Calu3 (cell line): ENCODE data around the gene IL23A. TPM values are rescaled to one million over a fixed set of nuclear protein-coding genes. Genes with fewer than 3 reads are reported as not detected.

Experiments used
- BruUV-seq: library from RNA; stranded (reverse); fragments of 400-500 nt; replicated peaks from 2 replicates; lab custom pipeline; 2021; lab: Mats Ljungman, UMichigan
- CTCF ChIA-PET: fragments of 300-600 bp; sonication (Branson Sonifier 250); formaldehyde crosslinking; loops from one replicate; lab custom pipeline; 2022; ENCODE audit warnings: antibody characterized with exemption; lab: Charles Lee
- DNase-seq: peaks from one replicate; pipeline ENCODE4 v3.0.0; 2022
- H3K27ac Mint-ChIP-seq: one replicate; pipeline ENCODE4 v1.8.0; 2022; ENCODE audit warnings: mixed read lengths; ENCODE audit not compliant: unreplicated experiment
- H3K27me3 Mint-ChIP-seq: one replicate; pipeline ENCODE4 v1.8.0; 2022; ENCODE audit warnings: mixed read lengths; ENCODE audit not compliant: unreplicated experiment
- H3K36me3 Mint-ChIP-seq: one replicate; pipeline ENCODE4 v1.8.0; 2022; ENCODE audit warnings: mild to moderate bottlenecking, moderate library complexity, mixed read lengths; ENCODE audit not compliant: insufficient read depth, unreplicated experiment
- H3K4me1 Mint-ChIP-seq: one replicate; pipeline ENCODE4 v1.8.0; 2022; ENCODE audit warnings: mild to moderate bottlenecking, low read depth, mixed read lengths; ENCODE audit not compliant: unreplicated experiment
- H3K4me3 Mint-ChIP-seq: one replicate; pipeline ENCODE4 v1.8.0; 2022; ENCODE audit warnings: mild to moderate bottlenecking, low read depth, moderate library complexity, mixed read lengths; ENCODE audit not compliant: unreplicated experiment
- H3K9me3 Mint-ChIP-seq: one replicate; pipeline ENCODE4 v1.8.0; 2022; ENCODE audit warnings: low read depth, mixed read lengths; ENCODE audit not compliant: unreplicated experiment
- intact Hi-C: fragments of 100-400 bp; cut with micrococcal nuclease; formaldehyde crosslinking; loops from one replicate; pipeline ENCODE4 v1.10.0; 2022; ENCODE audit not compliant: unreplicated experiment
- total RNA-seq: library from RNA; stranded (reverse); gene quantifications from 2 replicates; pipeline ENCODE4 v1.2.3, GENCODE V29; 2022
- TF ChIP-seq, protein P1 (sequence below): fragments of 200-600 bp; IDR thresholded peaks from one replicate; pipeline ENCODE4 v1.8.0; 2022; ENCODE audit warnings: antibody characterized with exemption; ENCODE audit not compliant: unreplicated experiment

The IL23A gene
- total RNA-seq, 1 experiment from 2014 or later, result 2.9 TPM

DNA sequence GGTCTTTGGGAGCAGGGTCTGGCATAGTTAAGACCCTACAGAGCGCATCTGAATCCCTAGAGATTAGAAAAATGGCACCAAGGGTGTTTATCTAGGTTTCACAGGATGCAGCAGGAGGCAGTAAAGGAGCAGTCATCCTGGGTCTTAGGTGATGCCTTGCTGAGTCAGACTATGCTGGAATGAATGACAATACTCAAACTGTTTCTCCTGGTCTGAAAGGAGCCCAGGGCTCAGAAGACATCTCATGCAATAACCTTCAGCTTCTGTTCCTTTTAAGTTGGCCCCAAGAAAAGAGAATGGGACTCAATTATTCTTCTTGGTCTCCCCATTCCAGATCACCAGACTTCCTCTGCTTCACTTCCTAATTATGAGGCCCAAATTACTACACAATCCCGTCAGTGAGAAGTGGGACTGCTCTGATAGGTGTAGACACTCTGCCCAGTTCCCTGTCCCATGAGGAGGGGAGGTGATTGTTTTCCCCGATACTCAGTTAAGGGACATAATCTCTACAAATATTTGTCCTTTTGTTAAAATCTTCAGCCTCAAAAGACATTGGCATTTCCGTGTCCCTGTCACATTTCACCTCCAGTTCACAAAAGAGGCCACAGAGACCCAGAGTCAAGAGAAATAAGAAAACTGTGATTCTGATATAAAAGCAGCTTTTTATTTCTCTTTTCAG, 38.8 kb downstream of the IL23A start:
- Mint-ChIP-seq H3K27ac (no peak overlapping the region), H3K4me3 (no peak overlapping the region), H3K27me3 (peaks cover 12% of the 10 kb centered on the region), H3K4me1 (no peaks in the 10 kb centered on the region), H3K36me3 (no peaks in the 10 kb centered on the region), H3K9me3 (peaks cover 5% of the 10 kb centered on the region)
- TF ChIP-seq, protein P1, sequence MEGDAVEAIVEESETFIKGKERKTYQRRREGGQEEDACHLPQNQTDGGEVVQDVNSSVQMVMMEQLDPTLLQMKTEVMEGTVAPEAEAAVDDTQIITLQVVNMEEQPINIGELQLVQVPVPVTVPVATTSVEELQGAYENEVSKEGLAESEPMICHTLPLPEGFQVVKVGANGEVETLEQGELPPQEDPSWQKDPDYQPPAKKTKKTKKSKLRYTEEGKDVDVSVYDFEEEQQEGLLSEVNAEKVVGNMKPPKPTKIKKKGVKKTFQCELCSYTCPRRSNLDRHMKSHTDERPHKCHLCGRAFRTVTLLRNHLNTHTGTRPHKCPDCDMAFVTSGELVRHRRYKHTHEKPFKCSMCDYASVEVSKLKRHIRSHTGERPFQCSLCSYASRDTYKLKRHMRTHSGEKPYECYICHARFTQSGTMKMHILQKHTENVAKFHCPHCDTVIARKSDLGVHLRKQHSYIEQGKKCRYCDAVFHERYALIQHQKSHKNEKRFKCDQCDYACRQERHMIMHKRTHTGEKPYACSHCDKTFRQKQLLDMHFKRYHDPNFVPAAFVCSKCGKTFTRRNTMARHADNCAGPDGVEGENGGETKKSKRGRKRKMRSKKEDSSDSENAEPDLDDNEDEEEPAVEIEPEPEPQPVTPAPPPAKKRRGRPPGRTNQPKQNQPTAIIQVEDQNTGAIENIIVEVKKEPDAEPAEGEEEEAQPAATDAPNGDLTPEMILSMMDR, result no peak
- BruUV-seq, result no TSS peak
- CTCF ChIA-PET, result interaction anchor here (1.0 kb wide), 1 partner anchor 87 kb away, joined by 3 read pairs; no protein-coding TSS in a partner anchor
- intact Hi-C loops, result no loop called here
- no peak for DNase-seq

DNA sequence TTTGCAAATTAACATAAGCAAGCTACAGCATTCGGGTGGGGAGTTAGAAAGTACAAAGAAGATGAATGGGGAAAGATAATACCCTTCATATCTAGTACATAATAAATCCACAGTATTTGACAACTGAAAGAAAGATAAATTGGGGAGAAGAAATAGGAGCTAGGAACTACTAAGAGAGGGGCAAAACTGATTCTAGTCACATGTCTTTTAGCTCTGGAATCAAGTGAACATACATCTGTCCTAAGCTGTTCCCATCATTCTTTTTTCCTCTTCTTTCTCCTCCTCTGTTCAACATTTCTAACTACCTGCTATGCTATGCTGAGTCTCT, 39.3 kb downstream of the IL23A start:
- Mint-ChIP-seq H3K36me3 (no peaks in the 10 kb centered on the region), H3K4me3 (no peak overlapping the region), H3K27ac (no peak overlapping the region), H3K9me3 (peaks cover 5% of the 10 kb centered on the region), H3K27me3 (peaks cover 12% of the 10 kb centered on the region), H3K4me1 (no peaks in the 10 kb centered on the region)
- DNase-seq, result no peak
- CTCF ChIA-PET, result no interaction called here
- TF ChIP-seq, protein P1, result no peak
- intact Hi-C loops, result no loop called here
- BruUV-seq, result no TSS peak

DNA sequence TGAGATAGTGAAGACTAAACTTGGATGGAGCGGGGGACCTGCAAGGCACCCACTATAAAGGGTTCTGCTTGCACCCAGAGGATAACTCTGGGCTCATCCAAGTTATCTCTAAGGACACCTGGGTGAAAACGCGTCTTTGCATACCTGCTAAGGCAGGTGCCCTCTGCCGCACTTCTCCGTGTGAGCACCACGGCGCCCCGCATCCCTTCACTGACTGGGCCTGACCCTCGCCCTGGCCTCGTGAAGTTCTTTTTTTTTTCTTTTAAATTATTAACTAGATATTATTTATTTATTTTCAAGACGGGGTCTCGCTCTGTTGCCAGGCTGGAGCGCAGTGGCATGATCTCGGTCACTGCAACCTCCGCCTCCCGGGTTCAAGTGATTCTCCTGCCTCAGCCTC, 43.9 kb downstream of the IL23A start:
- intact Hi-C loops, result no loop called here
- CTCF ChIA-PET, result interaction anchor here (1.3 kb wide), 1 partner anchor 15 kb away, joined by 3 read pairs; no protein-coding TSS in a partner anchor
- Mint-ChIP-seq H3K9me3 (no peaks in the 10 kb centered on the region), H3K4me3 (no peak overlapping the region), H3K27ac (no peak overlapping the region), H3K27me3 (no peaks in the 10 kb centered on the region), H3K4me1 (peaks cover 8% of the 10 kb centered on the region), H3K36me3 (no peaks in the 10 kb centered on the region)
- BruUV-seq, result no TSS peak
- no peak for DNase-seq
- TF ChIP-seq, protein P1, result no peak

DNA sequence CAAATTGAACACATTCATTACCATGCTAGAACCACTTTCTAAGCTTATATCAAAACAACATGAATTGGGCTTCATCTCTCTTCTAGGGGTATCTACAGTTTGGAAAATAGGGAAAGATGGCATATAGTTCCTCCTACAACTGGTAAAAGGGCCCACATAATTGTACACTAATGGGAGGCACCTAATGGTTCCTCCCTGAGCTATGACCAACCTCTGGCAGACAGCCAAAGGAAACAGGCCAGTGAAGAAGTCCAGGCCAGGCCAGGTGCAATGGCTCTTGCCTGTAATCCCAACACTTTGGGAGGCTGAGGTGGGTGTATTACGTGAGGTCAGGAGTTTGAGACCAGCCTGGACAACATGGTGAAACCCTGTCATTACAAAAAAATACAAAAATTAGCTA, 47.2 kb downstream of the IL23A start:
- intact Hi-C loops, result no loop called here
- TF ChIP-seq, protein P1, result no peak
- Mint-ChIP-seq H3K27ac (no peak overlapping the region), H3K36me3 (no peaks in the 10 kb centered on the region), H3K4me1 (peaks cover 8% of the 10 kb centered on the region), H3K4me3 (no peak overlapping the region), H3K27me3 (no peaks in the 10 kb centered on the region), H3K9me3 (no peaks in the 10 kb centered on the region)
- DNase-seq, result peak; percentile 59
- CTCF ChIA-PET, result interaction anchor here (0.6 to 0.7 kb wide), 2 partner anchors 49 to 390 kb away, joined by 3 to 4 read pairs; no protein-coding TSS in a partner anchor
- BruUV-seq, result no TSS peak
